Hematopoietic multipotent progenitor cell treated with erythropoietin and hydrocortisone succinate and interleukin-3 and kit ligand, for 17 days (in vitro differentiated cells): ENCODE data around the gene TNIK.
"Not testable (repeated sequence)": the region's sequence is repeated elsewhere in the genome, so short reads cannot be mapped to it uniquely, and the experiment has no call there.

Experiments
- DNase-seq: peaks from one replicate; pipeline ENCODE4 v3.0.0-alpha.2; 2015; ENCODE audit warnings: low spot score

The TNIK gene

DNA sequence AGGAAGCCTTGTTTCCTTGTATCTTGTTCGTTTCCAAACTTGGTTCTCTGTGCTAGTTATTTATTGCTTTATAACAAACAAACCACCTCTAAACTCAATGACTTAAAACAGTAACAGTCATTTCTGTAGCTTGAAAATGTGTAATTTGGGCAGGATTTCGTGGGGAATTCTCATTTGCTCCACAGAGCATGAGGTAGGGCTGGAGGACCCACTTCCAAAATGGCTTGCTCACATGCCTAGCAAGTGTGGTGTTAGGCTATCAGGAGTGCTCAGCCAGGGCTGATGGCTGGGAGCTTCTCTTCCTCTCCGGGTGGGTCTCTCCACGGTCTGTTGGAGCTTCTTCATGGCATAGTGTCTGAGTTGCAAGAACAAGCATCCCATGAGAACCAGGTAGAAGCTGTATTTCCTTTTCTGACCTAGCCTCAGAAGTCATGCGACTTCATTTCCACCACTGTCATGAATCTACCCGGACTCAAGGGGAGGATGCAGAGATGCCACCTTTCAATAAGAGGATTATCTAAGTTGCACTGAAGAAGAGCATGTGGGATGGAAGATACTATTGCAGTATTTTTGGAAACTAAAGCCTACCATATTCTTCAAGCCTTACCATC is 8.2 kb upstream of the TNIK start:
- DNase-seq = no peak

DNA sequence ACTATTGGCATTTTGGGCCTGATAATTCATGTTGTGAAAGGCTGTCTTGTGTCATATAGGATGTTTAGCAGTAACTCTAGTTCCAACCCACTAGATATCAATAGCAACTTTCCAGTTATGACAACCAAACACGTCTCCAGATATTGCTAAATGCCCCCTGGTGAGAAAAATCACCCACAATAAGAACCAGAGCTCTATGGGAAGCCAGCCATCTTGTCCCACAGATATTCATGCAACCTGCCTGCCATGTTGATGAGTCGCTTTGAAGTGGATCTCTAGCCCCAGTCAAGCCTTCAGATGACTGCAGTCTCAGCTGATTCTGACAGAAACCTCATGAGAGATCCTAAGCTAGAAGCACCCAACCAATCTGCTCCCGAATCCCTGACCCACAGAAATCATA is 5.6 kb upstream of the TNIK start:
- no peak for DNase-seq

DNA sequence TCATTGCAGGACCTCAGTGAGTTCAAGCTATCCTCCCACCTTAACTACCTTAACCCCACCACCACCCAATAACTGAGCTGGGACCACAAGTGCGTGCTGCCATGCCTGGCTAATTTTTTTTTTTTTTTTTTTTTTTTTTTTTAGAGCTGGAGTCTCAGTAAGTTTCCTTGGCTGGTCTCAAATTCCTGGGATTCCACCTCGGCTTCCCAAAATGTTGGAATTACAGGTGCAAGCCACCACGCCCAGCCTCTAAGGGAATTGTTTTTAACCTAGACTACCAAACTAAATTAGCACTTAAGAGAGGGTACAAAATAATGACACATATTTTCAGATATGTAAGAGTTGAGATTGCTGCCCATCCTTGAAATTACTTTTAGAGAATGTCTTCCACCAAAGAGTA is 4.3 kb upstream of the TNIK start:
- no peak for DNase-seq

DNA sequence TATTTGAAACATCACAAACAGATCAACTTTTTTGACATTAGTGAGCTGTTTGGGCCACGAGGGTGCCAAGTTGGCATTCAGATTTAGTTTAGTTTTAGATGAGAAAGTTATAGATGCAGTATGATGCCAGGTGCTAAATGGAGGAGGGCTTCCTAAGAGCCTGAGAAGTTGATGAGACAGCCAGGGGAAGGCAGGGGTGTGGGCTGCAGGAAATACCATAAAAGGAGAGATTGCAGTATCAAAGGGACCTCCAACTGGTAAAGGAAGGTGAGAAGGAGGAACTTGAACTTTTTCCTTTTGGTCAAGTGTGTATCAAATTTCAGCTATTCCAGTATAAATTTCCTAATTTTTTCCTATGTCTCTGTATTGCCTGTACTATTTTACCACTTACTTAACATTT is 2.0 kb upstream of the TNIK start:
- DNase-seq = no peak

DNA sequence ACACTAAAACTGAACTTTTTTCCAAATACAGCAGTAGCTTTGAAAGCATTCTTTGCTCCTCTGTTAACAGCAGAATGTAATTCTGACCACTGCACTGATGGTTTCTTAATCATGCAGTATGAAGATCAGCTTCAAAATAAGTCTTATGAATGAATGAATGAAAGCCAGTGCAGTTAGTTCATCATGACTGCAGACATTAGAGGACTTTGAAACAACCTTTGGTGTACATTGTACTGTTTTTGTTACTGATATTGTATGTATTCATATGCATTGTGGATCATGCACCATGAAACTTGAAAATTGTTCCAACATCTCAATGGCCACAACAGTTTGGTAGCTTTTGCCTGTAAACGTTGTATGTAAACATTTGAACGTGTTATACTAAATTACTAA is 1.3 kb upstream of the TNIK start:
- no peak for DNase-seq

DNA sequence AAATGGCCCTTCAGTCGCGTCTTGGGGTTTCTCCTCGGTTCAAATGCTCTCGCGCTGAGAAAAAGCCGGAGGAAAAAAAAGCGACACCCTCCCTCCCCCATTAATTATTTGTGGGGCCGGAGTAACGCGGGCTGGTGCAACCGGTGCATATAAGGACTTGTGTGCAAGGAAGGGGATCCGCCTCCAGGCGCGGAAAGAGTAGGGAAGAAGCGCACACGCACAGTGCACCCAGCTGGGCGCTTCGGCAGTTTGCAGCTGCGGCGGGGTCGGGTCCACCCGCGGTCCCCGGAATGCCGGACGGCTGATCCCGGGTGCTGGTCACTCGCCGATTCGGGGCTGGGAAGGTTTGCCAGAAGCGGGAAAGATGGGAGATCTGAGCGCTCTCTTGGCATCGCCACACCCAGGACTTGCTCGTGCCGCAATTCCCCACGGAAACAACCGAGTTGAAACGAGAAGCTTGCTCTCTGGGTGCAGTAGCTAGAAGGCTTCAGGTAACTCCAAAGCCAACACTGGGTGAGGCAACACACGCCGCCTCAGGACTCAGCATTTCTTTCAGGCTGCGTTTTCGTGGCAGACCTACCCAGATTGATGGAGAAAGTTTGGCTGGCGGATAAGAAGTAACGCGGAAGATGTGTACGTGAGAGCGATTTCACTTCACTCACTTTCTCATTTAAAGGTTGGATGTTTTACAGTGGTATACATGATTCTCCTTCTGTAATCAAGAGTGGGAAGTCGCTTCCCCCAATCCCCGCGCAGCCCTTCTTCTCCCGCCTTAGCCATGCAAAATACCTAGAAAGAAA is 720 bp upstream of the TNIK start:
- DNase-seq = no peak

DNA sequence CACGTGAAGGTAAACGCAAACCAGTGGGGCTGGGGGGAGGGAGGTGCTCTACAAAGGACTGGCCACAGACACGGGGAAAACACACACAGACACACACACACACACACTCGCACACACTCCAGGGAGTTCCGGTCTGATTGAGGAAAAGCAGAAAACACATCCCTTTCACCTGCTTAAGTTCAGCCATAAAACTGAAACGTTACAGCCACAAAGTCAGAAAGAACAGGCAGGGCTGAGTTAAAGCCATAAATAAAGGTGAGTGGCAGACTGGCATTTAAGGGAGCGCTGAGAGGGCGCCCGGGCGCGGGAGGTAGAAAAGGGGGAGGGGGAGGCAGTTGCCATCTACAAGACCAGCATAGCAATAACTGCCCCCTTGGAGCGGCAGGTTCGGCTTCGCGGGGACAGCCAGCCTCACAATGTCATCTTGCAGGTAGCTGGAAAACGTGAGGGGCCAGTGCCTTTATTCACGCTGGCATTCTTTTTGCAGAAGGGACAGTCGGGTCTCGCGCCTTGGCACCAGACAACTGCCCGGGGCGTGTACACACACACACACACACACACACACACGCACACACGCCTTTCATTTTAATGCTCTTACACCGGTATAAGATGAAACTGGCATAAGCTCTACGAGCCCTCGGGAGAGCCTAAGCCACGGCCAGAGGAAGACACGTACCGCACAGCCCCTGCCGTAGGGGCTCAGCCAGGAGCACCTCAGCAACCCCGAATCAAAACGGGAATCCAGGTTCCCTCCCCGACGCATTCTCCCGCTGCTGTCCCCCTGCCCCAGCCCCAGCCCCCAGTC is 866 bp downstream of the TNIK start:
- no peak for DNase-seq

DNA sequence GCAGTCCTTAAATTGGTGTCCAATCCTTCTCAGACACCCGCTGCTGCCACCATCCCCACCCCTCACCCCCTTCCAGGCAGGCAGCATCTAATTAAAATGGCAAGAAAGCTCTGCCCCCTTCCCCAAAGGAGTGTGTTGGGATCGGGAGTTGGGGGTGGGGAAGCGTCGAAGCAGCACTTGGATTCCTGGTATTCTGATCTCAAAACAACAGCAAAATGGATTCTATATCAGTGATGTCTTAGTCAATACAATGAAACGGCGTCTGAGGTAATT is 1.4 kb downstream of the TNIK start:
- no peak for DNase-seq

DNA sequence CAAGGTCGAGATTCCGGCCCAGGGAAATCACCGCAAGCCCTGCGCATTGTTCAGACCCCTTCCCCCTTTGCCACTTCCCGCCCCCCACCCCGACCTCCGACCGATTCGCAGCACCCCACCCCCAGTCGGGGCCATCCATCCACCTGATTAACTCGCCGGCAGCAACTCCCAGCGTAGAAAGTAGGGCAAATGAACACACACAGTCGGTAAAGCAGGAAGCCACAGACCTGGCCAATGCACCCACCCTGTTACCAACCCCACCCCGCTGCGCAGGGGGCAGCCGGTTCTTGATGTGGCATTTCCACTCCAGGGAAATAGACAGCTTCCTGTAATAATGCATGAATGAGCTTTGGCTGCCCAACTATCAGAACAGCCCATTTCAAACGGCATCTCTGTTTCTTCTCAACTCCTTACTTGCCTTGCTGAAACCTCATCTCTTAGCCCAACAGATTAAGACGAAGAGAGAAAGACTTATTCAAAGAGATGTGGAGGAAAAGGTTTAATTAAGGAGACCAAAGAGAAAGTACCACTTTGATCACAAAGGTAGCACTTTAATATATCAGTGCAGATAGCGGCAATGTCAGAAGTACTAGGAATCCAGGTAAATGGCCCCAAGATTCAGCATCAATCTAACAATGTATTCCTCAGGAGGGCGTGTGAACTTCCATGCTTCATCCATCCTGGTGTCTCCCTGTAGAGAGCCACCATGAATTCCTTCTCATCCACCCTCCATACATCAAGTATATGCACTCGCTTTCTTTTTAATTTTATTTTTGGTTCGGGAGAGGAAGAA is 1.9 kb downstream of the TNIK start:
- no peak for DNase-seq

DNA sequence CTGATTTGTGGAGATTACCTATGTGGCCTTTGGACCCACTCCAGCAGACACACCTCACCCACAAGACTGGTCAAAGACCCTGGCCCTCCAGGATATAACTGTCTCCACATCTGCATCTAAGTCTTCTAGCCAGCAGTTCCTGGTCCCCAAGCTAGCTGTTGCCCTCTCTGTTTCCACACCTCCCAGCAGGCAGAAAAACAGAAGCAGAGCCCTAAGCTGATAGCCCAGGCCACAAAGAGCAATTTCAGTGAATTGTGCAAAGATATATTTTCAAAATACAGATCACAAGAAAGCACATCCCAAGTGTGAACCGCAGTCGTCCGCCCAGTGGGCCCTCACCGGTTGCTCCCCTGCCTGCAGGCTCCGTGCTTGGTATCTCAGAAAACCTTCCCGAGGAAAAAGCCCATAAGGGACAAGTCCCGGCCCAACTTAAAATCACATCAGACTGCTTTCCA is 2.6 kb downstream of the TNIK start:
- DNase-seq = no peak

DNA sequence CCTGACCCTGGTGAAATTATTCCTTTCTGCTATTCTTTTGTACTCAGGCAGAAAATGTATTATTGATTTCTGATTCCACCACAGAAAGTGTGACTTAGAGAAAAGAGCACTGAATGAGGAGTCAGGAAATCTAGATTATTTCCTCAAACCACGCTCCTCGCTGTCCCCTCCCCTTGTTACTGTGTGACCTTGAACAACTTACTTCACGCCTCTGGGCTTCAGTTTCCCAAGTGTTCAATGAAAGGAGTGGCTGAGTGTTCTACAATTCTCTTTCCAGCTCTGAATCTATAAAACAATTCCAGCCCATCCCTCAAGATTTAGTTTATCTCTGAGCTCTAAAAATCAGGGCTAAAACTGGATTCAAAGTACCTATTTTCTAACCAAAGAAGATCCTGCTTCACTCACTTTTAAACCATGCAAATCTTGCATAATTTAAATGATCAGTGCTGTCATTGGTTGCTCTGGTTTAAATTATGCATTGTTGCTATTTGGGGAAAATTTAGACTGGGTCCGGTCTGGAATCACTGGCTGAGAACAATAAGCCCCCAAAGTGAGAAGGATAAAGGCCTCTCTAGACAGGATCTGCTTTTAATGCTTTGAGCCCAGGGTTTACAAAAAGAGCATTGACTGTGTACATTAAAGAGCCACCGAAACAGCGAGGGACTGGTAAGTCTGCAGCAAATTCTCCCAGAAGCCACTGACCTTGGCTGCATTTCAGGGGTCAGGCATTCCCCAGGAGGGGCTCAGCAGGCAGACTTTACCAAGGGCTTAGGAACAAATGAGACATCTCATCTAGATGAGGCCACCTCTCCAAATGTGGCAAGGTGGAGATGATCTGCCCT is 3.2 kb downstream of the TNIK start:
- DNase-seq = no peak

DNA sequence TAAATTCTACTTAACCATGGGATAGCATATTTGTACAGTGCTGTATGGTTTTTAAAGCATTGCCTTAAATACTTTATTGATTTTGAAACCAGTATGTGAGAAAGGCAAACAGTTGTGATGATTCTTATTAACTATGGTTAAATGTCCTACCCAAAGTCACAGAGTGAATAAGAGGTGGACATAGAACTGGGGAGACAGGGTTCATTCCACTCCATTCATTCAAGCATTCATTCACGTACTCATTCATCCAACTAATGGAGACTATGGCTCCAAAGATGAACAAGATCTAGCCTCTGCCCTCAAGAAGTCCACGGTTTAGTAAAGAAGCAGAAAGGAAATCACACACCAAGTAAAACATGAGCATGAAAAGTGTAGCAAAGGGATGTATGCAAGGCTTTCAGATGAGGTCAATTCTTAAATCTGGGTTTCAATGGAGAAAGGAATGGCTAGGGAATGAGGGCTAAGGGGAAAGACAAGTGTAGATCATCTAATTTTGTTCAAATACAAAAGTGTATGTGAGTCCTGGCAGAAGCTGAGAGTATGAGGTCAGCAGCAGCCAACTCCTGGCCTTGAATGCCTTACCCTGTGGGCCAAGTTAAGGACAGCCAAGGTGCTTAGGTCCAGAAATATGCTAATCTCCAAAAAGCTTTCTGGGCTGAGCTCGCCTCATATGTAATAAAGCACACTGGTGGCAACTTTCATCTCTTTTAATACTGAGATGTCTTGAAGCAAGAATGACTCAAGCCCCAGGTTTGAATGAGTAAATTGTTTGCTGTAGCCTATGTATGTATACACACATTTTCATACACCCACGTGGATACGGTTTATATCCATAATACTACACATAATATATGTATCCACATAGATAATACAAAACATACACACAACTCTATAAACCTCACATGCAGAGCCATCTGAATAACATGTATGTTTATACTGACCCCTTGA is 4.3 kb downstream of the TNIK start:
- DNase-seq = no peak

DNA sequence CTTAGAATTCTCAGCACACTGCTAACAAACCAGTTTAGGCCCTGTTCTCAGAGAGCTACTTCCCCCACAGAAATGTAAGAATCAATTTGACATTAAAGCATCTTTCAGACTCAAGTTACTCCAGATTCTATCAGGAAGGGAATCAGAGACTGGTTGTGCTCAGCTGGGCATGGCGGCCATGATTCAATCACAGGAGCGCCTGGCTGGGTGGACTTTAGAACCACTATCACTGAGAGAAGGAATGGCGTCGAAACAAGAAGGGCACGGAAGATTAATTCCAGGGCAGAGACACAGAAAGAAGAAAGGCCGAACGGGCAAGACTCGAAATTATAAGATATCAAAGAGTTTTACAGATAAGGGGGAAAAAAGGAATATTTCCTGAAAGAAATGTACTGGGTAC is 6.2 kb downstream of the TNIK start:
- no peak for DNase-seq

DNA sequence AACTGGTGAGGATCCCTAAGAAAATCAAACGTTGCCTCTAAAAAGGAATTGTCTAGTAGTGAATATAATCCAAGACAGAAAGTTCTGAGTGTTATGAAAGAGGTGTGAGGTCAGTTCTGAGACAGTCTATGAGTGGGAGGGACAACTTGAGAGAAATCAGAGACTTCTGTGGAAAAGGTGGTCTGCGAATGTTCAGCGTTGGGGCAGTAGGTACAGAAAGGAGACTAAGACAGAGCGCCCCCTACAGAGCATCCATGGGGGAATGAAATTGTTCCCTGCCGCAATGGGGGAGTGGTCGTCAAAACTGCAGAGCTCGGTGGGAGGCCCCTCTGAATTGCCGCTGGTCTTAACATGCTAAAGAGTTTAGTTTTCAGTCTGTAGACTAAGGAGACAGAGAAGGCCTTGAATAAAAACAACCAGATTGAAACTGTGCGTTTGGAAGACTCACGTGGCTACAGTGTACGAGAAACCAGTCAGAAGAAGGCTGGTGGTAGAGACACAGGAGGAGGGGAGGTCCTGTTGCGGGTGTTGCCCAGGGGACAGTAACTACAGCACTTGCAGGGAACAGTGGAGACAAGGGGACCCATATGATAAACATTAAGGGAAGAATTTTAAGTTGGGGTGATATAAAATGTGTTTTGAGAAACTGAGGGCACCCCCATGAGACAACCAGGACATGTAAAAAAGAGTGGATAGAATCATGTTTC is 6.9 kb downstream of the TNIK start:
- no peak for DNase-seq

DNA sequence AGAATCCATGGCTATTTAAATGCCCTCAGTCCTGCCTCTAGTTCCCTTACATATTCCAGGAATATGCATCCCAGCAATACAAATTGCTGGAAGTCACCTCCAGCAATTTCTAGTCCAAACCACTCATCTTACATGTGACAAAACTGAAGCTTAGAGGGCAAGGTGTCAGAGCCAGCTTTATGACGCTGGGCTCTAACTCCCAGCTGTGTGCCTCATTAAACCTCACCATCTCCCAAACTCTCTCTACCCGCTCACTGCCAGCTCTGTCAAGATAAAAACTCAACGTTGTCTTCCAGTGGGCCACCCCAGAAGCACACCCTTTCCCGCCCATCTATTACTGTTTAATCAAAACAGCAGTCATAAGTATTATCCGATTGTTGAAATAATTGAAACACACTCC is 7.9 kb downstream of the TNIK start:
- DNase-seq = no peak

DNA sequence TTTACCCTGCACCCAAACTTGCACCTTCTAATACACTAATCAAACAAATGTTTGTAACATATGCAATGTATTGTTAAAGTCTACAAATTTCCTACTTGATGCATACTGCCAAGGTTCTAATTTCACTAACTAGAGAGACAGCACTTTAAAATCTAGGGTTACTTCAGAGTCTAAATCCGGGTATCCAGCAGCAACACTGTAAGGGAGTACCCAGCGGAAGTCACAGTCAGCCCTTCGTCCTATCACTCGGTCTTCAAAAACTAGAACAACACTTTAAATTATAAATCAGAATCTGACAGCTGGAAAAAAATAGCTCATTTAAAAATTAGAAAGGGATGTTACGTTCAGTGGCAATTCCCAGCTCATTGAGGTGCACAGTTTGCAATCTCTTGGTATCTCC is 8.3 kb downstream of the TNIK start:
- no peak for DNase-seq

DNA sequence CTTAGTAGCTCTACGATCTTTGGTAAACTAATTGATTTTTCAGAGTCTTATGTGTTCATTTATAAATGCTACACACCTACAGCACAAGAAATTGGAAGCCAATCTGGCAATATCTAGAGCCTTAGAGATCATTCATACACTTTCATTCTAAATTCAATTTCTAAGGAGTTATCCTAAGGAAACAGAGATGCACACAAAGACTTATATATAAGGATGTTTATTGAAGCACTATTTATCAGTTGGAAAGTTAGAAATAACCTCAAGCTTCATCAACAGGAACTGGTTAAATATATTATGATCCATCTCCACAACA is 12.7 kb downstream of the TNIK start:
- DNase-seq = not testable (repeated sequence)

DNA sequence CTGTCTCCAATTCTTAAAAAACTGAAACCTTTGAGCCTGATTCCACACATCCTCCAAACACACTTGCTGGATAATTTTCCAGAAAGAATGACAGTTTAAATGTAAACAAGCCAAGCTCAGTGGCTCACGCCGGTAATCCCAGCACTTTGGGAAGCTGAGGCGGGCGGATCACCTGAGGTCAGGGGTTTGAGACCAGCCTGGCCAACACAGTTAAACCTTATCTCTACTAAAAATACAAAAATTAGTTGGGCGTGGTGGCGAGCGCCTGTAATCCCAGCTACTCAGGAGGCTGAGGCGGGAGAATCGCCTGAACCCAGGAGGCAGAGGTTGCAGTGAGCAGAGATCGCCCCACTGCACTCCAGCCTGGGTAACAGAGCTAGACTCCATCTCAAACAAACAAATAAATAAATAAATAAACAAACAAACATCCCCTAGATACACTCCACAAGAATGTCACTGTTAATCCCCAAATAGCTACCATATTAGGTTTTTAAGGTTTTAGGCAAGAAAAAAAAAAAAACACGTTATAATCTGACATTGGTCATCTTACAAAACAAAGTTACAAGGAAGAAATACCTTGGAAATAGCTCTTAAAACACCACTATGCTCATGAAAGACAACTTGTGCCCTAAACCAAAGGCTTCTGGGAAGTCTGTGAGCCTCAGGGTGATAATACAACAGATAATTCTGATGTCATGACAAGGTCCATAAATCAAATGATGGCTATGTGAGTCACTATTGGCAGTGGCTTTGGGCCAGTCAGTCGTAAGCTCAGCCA is 13.2 kb downstream of the TNIK start:
- DNase-seq = no peak

DNA sequence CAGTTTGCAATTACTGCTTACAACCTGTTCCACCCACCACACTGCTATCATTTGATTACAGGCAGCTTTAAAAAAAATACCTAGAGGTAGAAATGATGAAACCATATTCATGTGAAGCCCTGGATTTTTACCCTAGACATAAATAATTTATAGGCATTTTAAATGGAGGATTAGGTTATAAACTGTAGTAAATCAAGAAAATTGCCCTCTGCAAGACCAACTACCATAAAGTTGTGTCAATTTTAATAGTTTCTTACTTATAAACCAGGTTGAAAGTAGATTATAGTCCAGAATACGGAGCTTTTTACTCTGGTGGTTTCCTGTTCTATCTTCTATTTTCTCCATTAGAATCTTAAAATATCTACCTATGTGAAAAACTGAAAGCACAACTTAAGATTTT is 13.9 kb downstream of the TNIK start:
- DNase-seq = no peak
